Endodermal cell (in vitro differentiated cells): ENCODE measurements around the gene CDK4. TPM values are rescaled to one million over a fixed set of nuclear protein-coding genes. Genes with fewer than 3 reads are reported as not detected.
A peak's percentile ranks its signal among the peaks of the same experiment; 100 is the strongest.

ENCODE experiments used
- DNase-seq: peaks from one replicate; pipeline ENCODE4 v3.0.0-alpha.2; 2017
- H3K27ac ChIP-seq: 2 replicates; pipeline ENCODE4 v1.5.1; 2013; ENCODE audit warnings: mild to moderate bottlenecking, low read depth, low read length, moderate library complexity
- H3K27me3 ChIP-seq: 2 replicates; pipeline ENCODE4 v1.6.1; 2013; ENCODE audit warnings: mild to moderate bottlenecking, low read length, moderate library complexity; ENCODE audit not compliant: insufficient read depth, control insufficient read depth, poor library complexity, severe bottlenecking
- H3K36me3 ChIP-seq: 2 replicates; pipeline ENCODE4 v1.7.0; 2013; ENCODE audit warnings: mild to moderate bottlenecking, low read length, moderate library complexity; ENCODE audit not compliant: control insufficient read depth, insufficient read depth
- H3K4me1 ChIP-seq: one replicate; pipeline ENCODE4 v1.7.0; 2013; ENCODE audit warnings: low read length; ENCODE audit not compliant: control insufficient read depth, insufficient read depth
- H3K4me3 ChIP-seq: 2 replicates; pipeline ENCODE4 v1.5.1; 2013; ENCODE audit warnings: mild to moderate bottlenecking, low read length, moderate library complexity
- H3K9ac ChIP-seq: 2 replicates; pipeline ENCODE4 v1.6.1; 2013; ENCODE audit warnings: mild to moderate bottlenecking, low read length, moderate library complexity; ENCODE audit not compliant: poor library complexity, severe bottlenecking; ENCODE audit errors: extremely low read depth
- H3K9me3 ChIP-seq: 2 replicates; pipeline ENCODE4 v1.6.1; 2013; ENCODE audit warnings: mild to moderate bottlenecking, low read length, moderate library complexity; ENCODE audit not compliant: control insufficient read depth
- H3K27ac Mint-ChIP-seq: 2 replicates; pipeline ENCODE4 v1.8.0; 2020; ENCODE audit warnings: mixed read lengths
- H3K27me3 Mint-ChIP-seq: 2 replicates; pipeline ENCODE4 v1.8.0; 2021; ENCODE audit warnings: mild to moderate bottlenecking, mixed read lengths; ENCODE audit not compliant: insufficient read depth
- H3K36me3 Mint-ChIP-seq: 2 replicates; pipeline ENCODE4 v1.8.0; 2020; ENCODE audit warnings: low read depth, mixed read lengths
- H3K4me1 Mint-ChIP-seq: 2 replicates; pipeline ENCODE4 v1.8.0; 2020; ENCODE audit warnings: mixed read lengths
- H3K4me3 Mint-ChIP-seq: 2 replicates; pipeline ENCODE4 v1.8.0; 2020; ENCODE audit warnings: mild to moderate bottlenecking, moderate library complexity, mixed read lengths
- H3K9me3 Mint-ChIP-seq: 2 replicates; pipeline ENCODE4 v1.8.0; 2020; ENCODE audit warnings: mild to moderate bottlenecking, mixed read lengths
- CTCF ChIP-seq: fragments of 200-600 bp; sonication (generic); conservative IDR thresholded peaks from 2 replicates; pipeline ENCODE4 v1.5.0; 2021; ENCODE audit warnings: antibody characterized with exemption, mild to moderate bottlenecking
- WGBS, 2 experiments: methylation state at CpG; one replicate each; pipeline versions ENCODE4 v1.1.5 to v1.1.7; 2013; ENCODE audit warnings: missing lambda C conversion rate in 2 of 2, mixed read lengths in 1 of 2; ENCODE audit not compliant: insufficient coverage in 1 of 2, insufficient read length in 1 of 2; 5-methylcytosine and 5-hydroxymethylcytosine counted together
- total RNA-seq, 2 donors: library from RNA; stranded (reverse); fragmentation: NEBNext Ultra II Directional in 1 of 2; extraction: Animal tissue kit (Norgen Biotek cat#: 25700) in 1 of 2; gene quantifications; 2 replicates in 1 of 2; 3 replicates in 1 of 2; pipeline ENCODE4 v1.2.1, GENCODE V29; 2021

Gene CDK4
- total RNA-seq, 2 donors from 2014 or later = 144 to 186 TPM

GRCh38 chr12:57762463-57762862 lies 10.4 kb upstream of the CDK4 start:
- H3K36me3 Mint-ChIP-seq = peaks cover 8% of the 10 kb centered on the region
- no peak overlapping the region for H3K4me3 Mint-ChIP-seq
- peaks cover 13% of the 10 kb centered on the region for H3K4me1 Mint-ChIP-seq
- Histone ChIP-seq H3K36me3 (peaks cover 6% of the 10 kb centered on the region), H3K4me1 (peaks cover 6% of the 10 kb centered on the region), H3K27me3 (peaks cover 81% of the 10 kb centered on the region), H3K9me3 (no peaks in the 10 kb centered on the region), H3K27ac (no peak overlapping the region), H3K4me3 (no peak overlapping the region), H3K9ac (no peak overlapping the region)
- no peaks in the 10 kb centered on the region for H3K9me3 Mint-ChIP-seq
- WGBS, 2 experiments = 86 to 92% methylated on average over 2 of the region's 2 CpGs
- no peak overlapping the region for H3K27ac Mint-ChIP-seq
- no peak for DNase-seq
- no peak for TF ChIP-seq CTCF
- peaks cover 90% of the 10 kb centered on the region for H3K27me3 Mint-ChIP-seq

GRCh38 chr12:57761391-57761998 lies 9.4 kb upstream of the CDK4 start:
- peaks cover 89% of the 10 kb centered on the region for H3K27me3 Mint-ChIP-seq

GRCh38 chr12:57760347-57760982 lies 8.4 kb upstream of the CDK4 start:
- WGBS, 2 experiments = 69 to 88% methylated on average over 1 to 3 of the region's 3 CpGs
- Mint-ChIP-seq H3K4me3 (no peak overlapping the region), H3K4me1 (peaks cover 10% of the 10 kb centered on the region), H3K9me3 (no peaks in the 10 kb centered on the region), H3K27ac (no peak overlapping the region), H3K27me3 (peaks cover 87% of the 10 kb centered on the region), H3K36me3 (peaks cover 12% of the 10 kb centered on the region)
- H3K36me3 ChIP-seq = peaks cover 7% of the 10 kb centered on the region
- H3K4me1 ChIP-seq = no peaks in the 10 kb centered on the region
- no peaks in the 10 kb centered on the region for H3K9me3 ChIP-seq
- peak; percentile 92 for DNase-seq
- no peak overlapping the region for H3K4me3 ChIP-seq
- H3K9ac ChIP-seq = no peak overlapping the region
- no peak for TF ChIP-seq CTCF
- no peak overlapping the region for H3K27ac ChIP-seq
- peaks cover 81% of the 10 kb centered on the region for H3K27me3 ChIP-seq

More at GRCh38 chr12:57761391-57761998, 9.4 kb upstream of the CDK4 start:
- Histone ChIP-seq H3K27ac (no peak overlapping the region), H3K27me3 (peaks cover 83% of the 10 kb centered on the region), H3K36me3 (peaks cover 7% of the 10 kb centered on the region), H3K9me3 (no peaks in the 10 kb centered on the region), H3K9ac (no peak overlapping the region), H3K4me1 (peaks cover 4% of the 10 kb centered on the region), H3K4me3 (no peak overlapping the region)
- Mint-ChIP-seq H3K9me3 (no peaks in the 10 kb centered on the region), H3K4me1 (peaks cover 10% of the 10 kb centered on the region), H3K27ac (no peak overlapping the region), H3K36me3 (peaks cover 12% of the 10 kb centered on the region), H3K4me3 (no peak overlapping the region)
- TF ChIP-seq CTCF = no peak
- no peak for DNase-seq
- 83 to 88% methylated on average over 3 to 4 of the region's 4 CpGs for WGBS, 2 experiments
